ENCODE results near the gene RYR3.

Gene RYR3

GRCh38 chr15:33310481-33311311 is at the start of gene RYR3:
Gene RYR3, plus strand, starts transcription at chr15:33310967. Its CDS starts 79 bp downstream, at chr15:33311046.
- DNase-seq (ENCODE audit: low spot score), result peak; percentile 83

DNA sequence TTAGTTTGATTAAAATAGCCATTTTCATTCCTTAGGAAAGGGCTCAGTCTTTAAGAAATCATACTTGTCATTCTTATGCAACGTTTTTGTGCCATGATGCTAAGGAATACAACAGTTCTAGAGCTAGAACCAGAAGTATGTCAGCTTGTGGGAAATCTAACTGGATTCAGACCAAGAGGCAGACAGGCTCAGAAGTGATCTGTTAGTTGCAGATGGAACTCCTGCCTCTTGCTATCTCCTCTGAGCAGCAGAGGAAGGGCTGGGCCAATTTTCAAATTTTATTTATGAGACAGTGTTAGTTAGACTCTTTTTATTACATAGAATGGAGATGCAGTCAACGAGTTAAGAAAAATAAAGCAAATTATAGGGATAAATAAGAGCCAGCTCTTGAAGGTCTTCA is 48.5 kb upstream of the RYR3 start:
- DNase-seq (ENCODE audit: low spot score), result no peak

DNA sequence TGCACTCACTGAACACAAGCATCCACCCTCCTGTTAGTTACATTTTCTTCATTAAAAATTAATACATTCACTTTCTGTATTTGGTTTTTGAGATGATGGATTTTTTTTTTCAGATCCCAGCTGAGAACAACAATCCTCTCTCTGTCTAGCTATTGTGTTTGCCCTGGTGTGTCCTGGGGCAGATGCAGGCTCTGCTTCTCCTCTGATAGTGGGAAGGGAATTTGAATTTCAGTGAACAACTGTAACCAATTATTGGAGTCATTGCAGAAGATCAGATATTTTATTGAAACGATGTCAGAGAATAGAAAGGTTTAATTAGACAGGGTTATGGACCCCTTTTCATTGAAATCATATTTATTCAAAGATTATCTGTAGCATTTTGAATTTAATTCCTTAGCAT is 33.1 kb upstream of the RYR3 start:
- DNase-seq (ENCODE audit: low spot score), result no peak

DNA sequence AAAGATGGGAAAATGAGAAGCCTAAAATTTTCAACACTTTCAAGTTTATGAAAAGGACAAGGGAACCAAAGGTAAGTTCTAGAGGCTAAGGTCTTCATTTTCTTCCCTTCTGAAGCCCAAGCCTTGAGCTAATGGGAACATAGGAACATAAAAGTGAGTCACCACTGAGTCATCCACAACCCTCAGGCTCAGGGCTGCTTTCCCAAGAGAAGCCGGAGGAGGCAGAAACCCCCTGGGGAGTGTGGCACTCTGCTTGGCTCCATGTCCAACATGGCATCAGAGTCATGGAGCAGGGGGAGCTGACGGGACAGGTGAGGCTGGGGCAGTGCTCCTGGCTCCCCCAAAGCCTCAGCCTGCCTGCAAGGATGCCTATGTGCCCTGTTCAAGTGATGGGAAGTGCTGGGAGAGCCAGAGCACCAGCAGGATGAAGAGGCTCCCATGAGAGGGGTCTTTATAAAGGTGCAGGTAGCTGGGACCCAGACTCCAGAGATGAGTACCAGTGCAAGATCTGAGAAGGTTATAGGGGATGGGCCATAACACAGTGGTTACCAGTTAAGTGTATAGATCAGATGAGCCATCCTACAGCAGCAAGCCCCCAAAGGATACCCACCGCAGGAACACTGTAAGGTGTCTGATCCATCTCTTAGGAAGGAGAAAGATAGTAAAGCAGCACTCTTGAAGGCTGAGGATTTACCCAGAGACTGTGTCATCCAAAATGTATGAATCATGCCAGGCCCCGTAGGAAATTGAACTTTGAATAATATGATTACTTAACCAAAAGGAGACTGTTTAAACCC is 31.8 kb upstream of the RYR3 start:
- no peak for DNase-seq (ENCODE audit: low spot score)

- DNase-seq (ENCODE audit: low spot score), result no peak
Observed at GRCh38 chr15:33279613-33280205, 31.1 kb upstream of the RYR3 start.

GRCh38 chr15:33282226-33283020 is 28.3 kb upstream of the RYR3 start:
- no peak for DNase-seq (ENCODE audit: low spot score)

DNA sequence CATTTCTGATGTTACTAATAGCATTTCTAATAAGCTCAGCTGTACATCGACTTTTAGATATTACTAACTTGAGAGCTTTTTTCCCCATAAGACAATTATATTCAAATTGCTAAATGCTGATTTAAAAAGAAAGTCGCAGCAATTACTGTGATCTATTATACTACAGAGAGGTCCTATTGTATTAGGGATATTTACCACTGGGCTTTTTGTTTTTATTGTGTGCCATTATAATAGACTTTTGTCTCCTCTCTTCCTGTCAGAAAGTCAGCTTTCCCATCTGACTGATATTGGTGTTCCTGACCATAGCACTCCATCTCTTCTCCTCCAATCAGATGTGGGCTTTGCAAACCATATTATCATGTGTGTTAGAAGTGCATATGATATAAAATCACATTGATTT is 27.2 kb upstream of the RYR3 start:
- no peak for DNase-seq (ENCODE audit: low spot score)

DNA sequence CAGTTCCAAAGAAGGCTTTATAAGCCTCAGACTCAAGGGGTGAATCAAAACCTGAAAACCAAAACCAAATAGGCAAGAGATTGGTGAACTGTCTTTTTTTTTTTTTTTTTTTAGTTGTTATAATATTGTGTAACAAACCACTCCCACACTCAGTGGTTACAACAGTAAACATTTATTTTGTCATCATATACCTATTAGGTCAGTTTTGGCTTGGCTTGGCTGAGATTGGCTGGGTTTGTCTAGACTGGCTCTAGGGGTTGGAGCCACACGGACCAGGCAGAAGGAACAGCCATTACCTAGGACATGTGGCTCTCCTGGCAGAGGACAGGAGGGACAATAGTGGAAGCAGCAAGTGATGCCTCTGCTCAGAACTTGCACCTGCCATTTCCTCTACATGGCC is 26.4 kb upstream of the RYR3 start:
- no peak for DNase-seq (ENCODE audit: low spot score)

DNA sequence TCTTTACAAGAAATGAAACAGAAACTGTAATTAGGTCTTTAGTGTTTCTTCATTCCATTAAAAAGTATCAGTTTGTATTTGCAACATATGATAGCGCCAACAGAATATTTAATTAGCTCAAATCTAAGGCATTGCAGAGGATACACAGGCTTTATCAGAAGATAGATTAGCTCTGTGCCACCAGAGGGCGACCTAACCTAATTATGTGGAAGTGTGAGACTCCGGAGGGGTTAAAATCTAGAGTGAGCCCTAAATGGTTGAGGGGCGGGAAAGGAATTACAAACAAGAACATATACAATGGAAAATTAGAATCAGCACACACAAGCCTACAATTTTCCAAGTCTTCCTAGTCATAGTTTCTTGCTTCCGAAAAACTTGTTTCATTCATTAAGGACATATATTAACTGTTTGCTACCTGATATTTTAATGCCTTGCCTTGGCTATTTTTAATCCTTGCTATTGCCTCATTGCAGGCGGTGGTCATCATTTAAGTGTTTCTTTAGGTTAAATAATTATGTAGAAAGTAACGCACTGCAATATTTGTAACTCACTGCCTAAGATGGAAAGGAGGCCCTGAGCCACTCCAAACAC is 18.0 kb upstream of the RYR3 start:
- DNase-seq (ENCODE audit: low spot score), result peak; percentile 70

DNA sequence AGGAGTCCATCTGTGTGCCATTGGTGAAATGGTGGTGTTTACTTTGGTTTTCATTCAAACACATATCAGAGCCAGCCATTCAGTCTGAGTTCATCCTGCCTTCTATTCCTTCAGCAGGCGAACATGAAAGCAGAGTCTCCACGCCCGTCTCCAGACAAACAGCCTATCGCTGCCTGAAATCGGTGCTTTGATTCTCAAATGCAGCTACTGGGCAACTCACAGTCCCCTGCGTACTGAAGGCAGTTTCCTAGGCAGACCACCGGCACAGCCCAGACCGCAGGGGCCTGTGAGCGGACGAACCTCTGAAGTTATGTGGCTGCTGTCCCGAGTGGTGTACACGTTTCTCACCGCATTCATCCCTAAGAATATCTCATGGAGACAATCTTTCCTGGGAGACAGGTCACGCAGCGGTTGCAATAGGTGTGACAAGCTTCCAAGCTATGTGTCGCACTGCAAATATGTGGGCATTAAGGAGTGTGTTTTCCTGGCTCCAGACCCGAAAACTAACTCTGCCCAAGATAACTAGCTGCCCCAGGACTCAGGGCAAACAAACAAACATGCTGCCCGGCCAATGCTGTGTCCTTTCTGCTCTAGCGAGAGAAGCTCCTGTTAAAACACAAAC is 16.9 kb upstream of the RYR3 start:
- no peak for DNase-seq (ENCODE audit: low spot score)

GRCh38 chr15:33296050-33296449 is 14.7 kb upstream of the RYR3 start:
- no peak for DNase-seq (ENCODE audit: low spot score)

DNA sequence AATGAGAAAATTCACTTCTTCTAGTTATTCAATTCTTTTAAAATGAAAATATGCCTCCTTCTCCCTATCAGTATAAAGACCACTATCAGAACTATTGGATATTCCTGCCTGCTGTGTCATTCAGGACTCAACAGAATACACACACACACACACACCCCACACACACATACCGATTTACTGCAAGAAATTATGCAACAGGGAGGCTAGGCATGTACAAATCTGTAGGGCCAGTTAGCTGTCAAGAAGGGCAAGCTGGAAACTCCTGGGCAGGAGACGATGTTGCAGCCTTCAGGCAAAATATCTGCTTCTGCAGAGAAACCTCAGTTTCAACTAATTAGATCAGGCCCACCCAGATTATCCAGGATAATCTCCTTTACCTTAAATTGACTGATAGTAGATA is 13.9 kb upstream of the RYR3 start:
- DNase-seq (ENCODE audit: low spot score), result no peak

GRCh38 chr15:33298631-33299030 is 12.1 kb upstream of the RYR3 start:
- DNase-seq (ENCODE audit: low spot score), result no peak

DNA sequence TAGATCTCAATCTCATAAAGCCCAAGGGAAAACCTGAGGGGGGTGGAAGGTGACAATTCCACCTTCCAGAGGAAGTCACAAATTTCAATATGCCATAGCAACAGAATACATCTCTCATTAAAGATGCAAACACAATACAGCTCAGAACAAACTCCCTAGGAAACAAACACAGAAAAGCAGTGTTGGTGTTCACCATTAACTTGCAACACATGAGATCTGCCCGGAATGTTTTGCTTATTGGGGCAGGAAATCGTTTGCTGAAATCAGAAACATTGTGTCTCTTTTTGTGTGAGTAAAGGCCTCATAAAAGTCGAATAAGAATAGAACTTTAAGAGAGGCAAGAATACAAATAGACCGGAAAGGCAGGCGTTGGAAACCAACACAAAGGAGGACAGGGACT is 5.8 kb upstream of the RYR3 start:
- DNase-seq (ENCODE audit: low spot score), result no peak

- peak; percentile 58 for DNase-seq (ENCODE audit: low spot score)
Observed at GRCh38 chr15:33309602-33310276, 1.0 kb upstream of the RYR3 start.

GRCh38 chr15:33311312-33311971 is 675 bp downstream of the RYR3 start:
- peak; percentile 59 for DNase-seq (ENCODE audit: low spot score)

DNA sequence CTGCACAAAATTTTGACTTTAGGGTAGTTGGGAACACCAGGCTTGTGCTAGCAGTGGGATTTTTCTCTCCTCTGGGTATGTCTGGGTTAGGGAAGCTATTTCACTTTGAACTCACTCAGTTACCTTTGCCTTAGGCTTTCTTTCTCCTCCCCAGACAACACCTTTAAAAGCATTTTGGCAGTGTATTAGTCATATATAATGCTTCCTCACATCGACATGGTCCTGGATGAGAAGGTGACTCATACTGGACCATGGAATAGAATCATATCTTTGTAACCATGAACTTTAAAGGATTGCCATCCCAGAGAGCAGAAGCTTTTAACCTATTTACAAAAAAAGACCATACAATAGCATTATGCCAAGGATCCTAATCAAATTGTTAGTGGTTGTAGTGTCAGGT is 2.7 kb downstream of the RYR3 start:
- DNase-seq (ENCODE audit: low spot score), result no peak

DNA sequence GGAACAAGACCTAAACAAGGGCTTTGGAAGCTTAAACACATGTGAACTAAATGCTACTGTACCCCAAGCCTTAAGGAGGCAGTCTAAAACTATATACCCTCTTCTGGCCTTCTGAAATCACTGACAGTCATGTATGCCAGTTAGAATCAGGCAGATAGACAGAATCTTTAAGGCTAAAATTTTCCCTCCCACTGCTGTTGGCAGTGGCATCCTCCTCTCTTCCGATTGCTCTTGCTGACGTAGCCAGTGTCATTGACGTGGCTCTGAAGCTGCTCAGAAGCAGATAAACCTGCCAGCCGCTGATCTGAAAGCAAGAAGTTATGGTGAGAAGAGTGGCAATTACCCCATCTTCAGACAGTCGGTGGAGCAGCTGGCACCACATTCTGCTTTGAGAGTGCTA is 3.3 kb downstream of the RYR3 start:
- DNase-seq (ENCODE audit: low spot score), result no peak

DNA sequence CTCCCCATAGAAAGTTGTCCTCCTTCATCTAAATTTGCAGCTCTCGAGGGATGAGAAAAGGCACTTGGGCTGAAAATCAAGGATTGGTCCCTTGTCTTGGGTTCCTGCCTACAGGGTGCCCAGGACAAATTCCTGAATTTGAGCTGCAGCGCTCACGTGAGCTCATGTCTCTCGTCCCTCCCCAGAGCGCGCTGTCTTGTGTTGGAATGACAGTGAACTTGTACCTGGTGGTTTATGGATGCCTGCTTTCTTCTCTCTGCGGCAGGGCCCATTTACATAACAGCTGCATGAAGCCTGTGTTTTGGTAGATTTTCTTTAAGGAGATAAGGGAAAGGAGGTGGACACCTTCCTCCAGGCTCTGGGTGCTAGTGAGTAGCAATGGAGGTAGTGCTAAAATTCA is 4.3 kb downstream of the RYR3 start:
- DNase-seq (ENCODE audit: low spot score), result no peak

GRCh38 chr15:33317896-33318295 is 7.1 kb downstream of the RYR3 start:
- DNase-seq (ENCODE audit: low spot score), result no peak
